Tongue (tissue), 2 donors: ENCODE measurements around the gene ZNF701. TPM values are rescaled to one million over a fixed set of nuclear protein-coding genes. Genes with fewer than 3 reads are reported as not detected.
A peak's percentile ranks its signal among the peaks of the same experiment; 100 is the strongest.
"Not testable (repeated sequence)": the region's sequence is repeated elsewhere in the genome, so short reads cannot be mapped to it uniquely, and the experiment has no call there.

Experiments used
- DNase-seq: peaks from one replicate; pipeline ENCODE4 v3.0.0-alpha.2; 2015
- total RNA-seq: library from RNA; depleted of rRNA; stranded (reverse); fragments of >200 nt; gene quantifications from one replicate; pipeline ENCODE4 v1.2.3, GENCODE V29; 2014

ZNF701 gene
- total RNA-seq = 17.7 TPM

- DNase-seq = peak; percentile 98
These were observed at the start of gene ZNF701 for GRCh38 chr19:52570000-52570861. ZNF701 (plus strand) TSS chr19:52570287; CDS start chr19:52574148, 3,861 bp downstream.

- DNase-seq = no peak
These were observed 47.5 kb upstream of the ZNF701 start for GRCh38 chr19:52522551-52522950.

- DNase-seq = no peak
These were observed 46.0 kb upstream of the ZNF701 start for GRCh38 chr19:52524086-52524485.

GRCh38 chr19:52527134-52527955 lies 42.7 kb upstream of the ZNF701 start, which contains the start of gene ZNF808:
ZNF808 (plus strand) TSS chr19:52527668; CDS start chr19:52543285, 15,617 bp downstream.
- peak; percentile 95 for DNase-seq

GRCh38 chr19:52527956-52528351 lies 42.1 kb upstream of the ZNF701 start:
- peak; percentile 9 for DNase-seq

GRCh38 chr19:52532480-52532879 lies 37.6 kb upstream of the ZNF701 start:
- DNase-seq = no peak

GRCh38 chr19:52533901-52534300 lies 36.2 kb upstream of the ZNF701 start:
- DNase-seq = no peak

GRCh38 chr19:52535385-52535770 lies 34.7 kb upstream of the ZNF701 start:
- not testable (repeated sequence) for DNase-seq

GRCh38 chr19:52535771-52536447 lies 34.2 kb upstream of the ZNF701 start:
- peak; percentile 91 for DNase-seq

- peak; percentile 13 for DNase-seq
These were observed 33.7 kb upstream of the ZNF701 start for GRCh38 chr19:52536448-52536800.

GRCh38 chr19:52538815-52539214 lies 31.3 kb upstream of the ZNF701 start:
- DNase-seq = not testable (repeated sequence)

GRCh38 chr19:52541176-52541575 lies 28.9 kb upstream of the ZNF701 start:
- not testable (repeated sequence) for DNase-seq

GRCh38 chr19:52541608-52542007 lies 28.5 kb upstream of the ZNF701 start:
- no peak for DNase-seq

GRCh38 chr19:52542541-52542940 lies 27.5 kb upstream of the ZNF701 start:
- not testable (repeated sequence) for DNase-seq

GRCh38 chr19:52542984-52543664 lies 27.0 kb upstream of the ZNF701 start:
- no peak for DNase-seq

GRCh38 chr19:52554216-52554971 lies 15.7 kb upstream of the ZNF701 start:
- no peak for DNase-seq

GRCh38 chr19:52557231-52557995 lies 12.7 kb upstream of the ZNF701 start:
- DNase-seq = no peak

GRCh38 chr19:52558732-52559445 lies 11.2 kb upstream of the ZNF701 start:
- peak; percentile 5 for DNase-seq

GRCh38 chr19:52561611-52562010 lies 8.5 kb upstream of the ZNF701 start:
- not testable (repeated sequence) for DNase-seq

GRCh38 chr19:52566121-52566520 lies 4.0 kb upstream of the ZNF701 start:
- no peak for DNase-seq
